Right hindlimb (tissue), 1 donor: ENCODE results near the gene GPALPP1.
"Not testable (repeated sequence)": the region's sequence is repeated elsewhere in the genome, so short reads cannot be mapped to it uniquely, and the experiment has no call there.

Experiments used
- DNase-seq: peaks from one replicate; pipeline ENCODE4 v3.0.0-alpha.2; 2018

The GPALPP1 gene

DNA sequence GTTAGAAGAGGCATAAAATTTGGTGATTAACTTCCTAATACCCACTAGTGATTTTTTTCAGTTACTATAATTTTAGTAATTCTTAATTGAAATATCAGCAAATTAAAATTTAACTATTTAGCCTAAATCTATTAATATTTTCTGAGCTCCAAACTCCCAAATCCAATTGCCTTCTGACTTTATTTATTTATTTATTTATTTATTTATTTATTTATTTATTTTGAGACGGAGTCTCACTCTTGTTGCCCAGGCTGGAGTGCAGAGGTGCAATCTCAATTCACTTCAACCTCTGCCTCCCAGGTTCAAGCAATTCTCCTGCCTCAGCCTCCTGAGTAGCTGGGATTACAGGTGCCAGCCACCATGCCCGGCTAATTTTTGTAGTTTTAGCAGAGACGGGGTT, 74.6 kb downstream of the GPALPP1 start:
- not testable (repeated sequence) for DNase-seq

DNA sequence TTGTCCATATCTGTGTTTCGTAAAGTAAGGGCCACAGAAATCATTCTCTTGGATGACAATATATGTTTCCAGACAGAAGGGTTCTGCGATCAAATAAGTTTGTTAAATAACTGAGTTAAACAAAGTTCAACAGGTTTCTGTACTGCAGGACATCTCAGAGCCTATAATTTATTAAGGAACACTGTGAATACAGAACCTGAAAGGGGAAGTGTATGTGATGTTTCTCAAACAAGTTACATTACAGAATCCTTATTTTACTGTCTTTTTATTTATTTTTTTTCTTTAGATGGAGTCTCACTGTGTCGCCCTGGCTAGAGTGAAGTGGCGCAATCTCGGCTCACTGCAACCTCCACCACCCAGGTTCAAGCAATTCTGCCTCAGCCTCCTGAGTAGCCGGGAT, 75.6 kb downstream of the GPALPP1 start:
- no peak for DNase-seq

DNA sequence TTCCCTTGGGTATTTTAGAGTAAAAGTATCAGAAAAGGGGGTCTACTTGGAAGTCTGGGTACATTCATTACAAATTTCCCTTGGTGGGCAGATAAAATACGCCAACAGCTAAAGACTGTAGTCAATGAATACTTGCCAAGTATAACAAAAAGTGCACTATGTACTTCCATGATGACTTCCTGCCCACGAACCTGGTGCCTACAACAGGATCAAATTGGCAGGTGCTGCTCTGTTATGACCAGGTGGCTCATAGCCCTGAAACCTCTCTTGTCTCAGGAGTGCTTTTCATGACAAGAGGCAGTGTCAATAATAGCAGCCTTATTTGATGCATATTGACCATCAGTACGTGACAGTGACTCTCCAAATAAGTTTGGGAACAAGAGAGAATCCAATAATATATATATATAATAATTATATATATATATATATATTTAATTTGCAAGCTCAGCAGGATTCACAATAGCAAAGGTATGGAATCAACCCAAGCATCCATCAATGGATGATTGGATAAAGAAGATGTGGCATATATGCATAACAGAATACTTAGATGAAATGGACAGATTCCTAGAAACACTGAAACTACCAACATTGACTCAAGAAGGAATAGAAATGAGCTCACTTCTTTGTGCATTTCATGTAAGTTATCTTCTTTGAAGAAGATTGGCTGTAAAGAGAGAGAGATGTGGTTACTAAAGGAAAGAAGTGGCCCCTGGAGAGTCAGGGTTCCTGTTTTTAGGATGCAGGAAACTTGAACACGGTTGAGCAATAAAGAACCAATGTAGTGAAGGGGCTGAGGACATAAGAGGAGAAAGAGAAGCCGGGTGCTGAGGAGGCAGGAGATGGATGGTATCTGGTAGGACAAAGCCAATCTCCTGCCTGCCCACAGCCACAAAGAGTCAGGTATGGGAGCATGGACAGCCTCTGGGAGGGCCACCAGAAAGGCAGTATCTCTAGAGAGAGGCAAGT, 79.0 kb downstream of the GPALPP1 start:
- DNase-seq = no peak

DNA sequence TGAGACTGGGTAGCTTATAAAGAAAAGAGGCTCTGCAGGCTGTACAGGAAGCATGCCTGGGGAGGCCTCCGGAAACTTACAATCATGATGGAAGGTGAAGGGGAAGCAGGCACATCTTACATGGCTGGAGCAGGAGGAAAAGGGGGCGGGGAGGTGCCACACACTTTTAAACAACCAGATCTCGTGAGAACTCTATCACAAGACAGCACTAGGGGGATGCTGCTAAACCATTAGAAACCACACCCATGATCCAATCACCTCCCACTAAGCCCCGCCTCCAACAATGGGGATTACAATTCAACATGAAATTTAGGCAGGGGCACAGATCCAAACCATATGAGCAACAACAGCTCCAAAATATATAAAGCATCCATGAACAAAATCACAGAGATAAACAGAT, 84.5 kb downstream of the GPALPP1 start:
- no peak for DNase-seq

DNA sequence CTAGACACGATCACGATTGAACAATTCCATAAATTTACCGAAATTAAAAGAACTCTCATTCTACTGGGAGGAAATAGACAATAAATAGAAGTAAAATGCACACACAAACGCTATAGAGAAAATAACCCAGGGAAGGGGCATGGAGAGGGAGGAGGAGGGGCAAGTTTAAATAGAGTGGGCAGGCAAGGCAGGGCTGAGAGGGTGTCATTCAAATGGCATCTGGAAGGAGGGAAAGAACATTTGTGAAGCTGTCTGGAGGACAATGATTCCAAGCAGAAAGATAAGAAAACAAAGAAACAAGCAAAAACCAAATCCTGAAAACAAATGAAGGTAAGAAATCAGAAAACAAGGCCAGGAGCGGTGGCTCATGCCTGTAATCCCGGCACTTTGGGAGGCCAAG, 85.4 kb downstream of the GPALPP1 start:
- DNase-seq = no peak

DNA sequence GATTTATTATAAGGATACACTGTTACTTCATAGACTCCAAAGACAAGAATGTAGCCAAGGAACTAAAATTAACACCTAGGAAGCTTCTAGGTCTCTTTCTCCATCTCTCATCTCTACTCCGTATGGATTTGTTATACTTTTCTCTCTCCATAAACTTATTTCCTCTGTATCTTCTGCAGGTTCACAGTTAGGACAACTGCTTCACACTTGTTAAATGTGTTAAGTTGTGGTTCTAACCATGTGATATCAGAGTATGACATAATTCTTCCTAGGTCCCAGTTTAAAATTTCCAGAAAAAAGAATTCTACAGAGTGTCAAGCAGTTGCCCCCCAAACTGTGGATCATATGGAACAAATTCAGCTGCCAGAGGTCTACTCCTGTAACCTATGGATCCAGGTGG, 88.7 kb downstream of the GPALPP1 start:
- DNase-seq = no peak
